ENCODE data around the gene ARHGEF12.

- TF ChIP-seq POLR2A (IDR thresholded peaks at IDR 0.05) (no peak), CTCF (IDR thresholded peaks at IDR 0.05) (no peak), POLR2AphosphoS5 (IDR thresholded peaks at IDR 0.05) (no peak)
Observed at GRCh38 chr11:120522021-120522420, 185.8 kb downstream of the ARHGEF12 start.

Measured in sigmoid colon (tissue), 4 donors.